NOMO-1 treated with dmso at 0.1 percent for 144 hours (cell line): ENCODE results near the gene XRCC4.
"Not testable (repeated sequence)": the region's sequence is repeated elsewhere in the genome, so short reads cannot be mapped to it uniquely, and the experiment has no call there.

Source experiments
- DNase-seq: peaks from one replicate; lab custom pipeline; 2025; ENCODE audit not compliant: unreplicated experiment; lab: John Stamatoyannopoulos, UW

XRCC4 gene

DNA sequence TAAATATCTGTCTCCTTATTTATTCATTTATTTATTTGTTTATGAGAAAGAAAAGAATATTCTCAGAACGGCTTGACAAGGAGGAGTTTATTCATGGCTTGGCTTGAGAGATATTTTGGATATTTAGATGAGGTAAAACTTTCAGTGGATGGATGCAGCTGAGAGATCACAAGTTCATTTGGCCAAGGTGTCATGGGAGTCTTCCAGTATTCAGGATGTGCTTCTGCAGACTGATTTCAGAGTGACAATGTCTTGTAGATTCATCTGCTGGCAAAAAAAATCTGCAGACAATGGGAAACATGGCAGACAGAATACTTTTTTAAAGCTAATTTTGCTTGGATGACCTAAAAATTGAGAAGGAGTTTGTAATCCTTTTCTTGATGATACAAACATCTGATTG, 38.5 kb downstream of the XRCC4 start:
- DNase-seq: no peak

DNA sequence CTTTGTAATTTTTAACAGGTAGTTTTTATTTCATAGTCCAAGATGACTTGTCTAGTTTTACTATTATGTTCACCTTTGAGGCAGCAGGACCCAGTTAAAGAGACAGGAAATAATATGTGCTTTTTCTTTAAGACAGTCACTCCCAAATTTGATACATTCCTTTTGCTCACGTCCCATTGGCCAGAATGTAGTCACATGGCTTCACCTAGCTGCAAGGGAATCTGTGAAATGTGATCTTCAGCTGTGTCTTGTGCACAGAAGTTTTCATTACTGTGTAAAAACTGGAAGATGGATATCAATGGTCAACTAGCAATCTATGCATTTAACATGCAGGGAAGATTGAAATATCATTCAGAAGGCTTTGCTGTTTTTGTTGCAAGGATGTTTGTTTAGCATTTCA, 41.1 kb downstream of the XRCC4 start:
- DNase-seq: no peak

DNA sequence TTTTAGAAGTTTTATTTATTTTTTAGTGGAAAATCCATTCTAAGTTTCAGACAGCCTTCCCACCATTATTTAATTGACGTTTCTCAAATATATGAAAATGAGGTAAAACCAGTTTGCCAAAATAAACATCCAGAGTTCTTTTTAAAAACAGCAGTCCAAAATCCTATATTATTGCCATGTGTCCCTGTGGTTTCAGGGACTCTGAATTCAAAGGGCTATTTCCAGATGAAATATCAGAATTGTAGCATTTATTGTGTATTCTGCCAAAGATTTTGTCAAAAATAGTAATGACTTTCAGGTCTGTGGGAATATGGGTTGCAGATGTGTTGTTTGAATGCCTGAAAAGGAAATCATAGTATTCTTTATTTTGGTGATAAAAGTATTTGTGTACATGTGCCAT, 41.6 kb downstream of the XRCC4 start:
- DNase-seq: no peak

DNA sequence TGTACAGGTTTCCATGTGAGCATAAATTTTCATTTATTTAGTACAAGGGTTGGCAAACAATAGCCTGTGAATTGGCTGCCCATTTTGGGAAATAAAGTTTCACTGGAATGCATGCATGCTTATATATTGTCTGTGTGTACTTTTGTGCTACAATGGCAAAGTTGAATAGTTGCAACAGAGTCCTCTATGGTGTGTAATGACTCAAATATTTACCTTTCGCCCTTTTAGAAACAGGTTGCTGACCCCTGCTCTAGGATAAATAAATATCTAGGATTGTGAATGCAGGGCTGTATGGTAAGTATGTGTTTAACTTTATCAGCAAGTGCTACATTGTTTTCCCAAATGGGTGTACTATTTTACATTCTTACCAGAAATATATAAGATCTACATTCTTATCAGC, 47.2 kb downstream of the XRCC4 start:
- no peak for DNase-seq

DNA sequence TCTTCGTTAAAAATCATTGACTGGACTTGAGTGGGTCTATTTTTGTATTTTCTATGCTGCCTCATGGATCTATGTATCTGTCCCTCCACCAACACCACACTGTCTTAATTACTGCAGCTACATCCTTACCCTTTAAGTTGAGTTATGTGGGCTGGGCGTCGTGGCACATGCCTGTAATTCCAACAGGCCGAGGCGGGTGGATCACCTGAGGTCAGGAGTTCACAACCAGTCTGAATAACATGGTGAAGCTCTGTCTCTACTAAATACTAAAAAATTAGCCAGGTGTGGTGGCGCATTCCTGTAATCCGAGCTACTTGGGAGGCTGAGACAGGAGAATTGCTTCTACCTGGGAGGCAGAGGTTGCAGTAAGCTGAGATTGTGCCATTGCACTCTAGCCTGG, 48.2 kb downstream of the XRCC4 start:
- DNase-seq: no peak

DNA sequence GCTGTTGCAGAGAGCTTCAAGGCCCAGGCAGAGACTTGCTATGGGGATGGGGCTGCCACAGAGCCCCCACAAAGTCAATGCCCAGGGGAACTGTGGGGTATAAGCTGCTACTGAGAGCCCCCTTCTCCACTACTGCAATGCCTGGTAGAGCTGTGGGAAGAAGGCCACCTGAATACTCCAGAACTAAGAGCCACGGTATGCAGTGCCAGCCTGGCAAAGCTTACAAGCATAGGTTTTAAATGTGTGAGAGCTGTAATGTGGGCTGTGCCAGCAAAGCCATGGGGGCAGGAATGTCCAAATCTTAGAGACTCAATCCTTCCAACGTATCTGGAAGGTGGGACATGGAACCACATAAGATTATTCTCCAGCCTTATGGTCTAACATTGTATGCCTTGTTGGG, 49.2 kb downstream of the XRCC4 start:
- DNase-seq: no peak

DNA sequence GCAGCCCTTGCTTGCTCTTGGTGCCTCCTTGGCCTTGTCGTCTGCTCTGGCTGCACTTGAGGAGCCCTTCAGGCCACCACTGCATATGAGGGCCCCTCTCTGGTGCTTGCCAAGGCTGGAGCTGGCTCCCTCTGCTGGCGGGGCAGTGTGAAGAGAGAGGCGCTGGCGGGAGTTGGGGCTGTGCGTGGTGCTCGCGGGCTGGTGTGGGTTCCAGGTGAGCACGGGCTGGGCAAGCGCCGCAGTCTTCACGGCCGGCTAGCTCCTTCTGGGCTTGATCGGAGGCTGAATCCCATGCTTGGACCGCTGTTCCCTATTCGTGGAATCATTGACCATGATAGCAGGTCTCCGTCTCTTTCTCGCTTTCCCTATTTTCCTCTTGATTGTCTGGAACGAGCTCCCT, 56.5 kb downstream of the XRCC4 start:
- DNase-seq: no peak

DNA sequence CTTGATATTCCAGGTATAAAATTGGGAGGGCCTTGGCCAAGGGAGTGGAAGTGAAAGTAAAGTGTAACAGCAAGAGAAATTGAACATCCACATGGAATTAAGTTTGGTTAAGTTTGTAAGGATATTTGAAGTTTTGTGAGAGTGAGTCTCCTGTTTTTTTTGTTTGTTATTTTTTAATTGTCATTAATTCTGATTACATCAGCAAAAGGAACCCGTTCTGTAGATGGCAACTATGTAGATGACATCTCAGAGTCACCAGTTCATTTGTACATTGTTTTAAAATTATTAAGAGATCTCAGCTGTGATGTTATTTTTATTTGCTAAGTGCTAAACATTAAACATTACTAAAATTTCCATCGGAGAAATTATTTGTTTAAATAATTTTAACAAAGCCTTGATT, 65.2 kb downstream of the XRCC4 start:
- DNase-seq: no peak

DNA sequence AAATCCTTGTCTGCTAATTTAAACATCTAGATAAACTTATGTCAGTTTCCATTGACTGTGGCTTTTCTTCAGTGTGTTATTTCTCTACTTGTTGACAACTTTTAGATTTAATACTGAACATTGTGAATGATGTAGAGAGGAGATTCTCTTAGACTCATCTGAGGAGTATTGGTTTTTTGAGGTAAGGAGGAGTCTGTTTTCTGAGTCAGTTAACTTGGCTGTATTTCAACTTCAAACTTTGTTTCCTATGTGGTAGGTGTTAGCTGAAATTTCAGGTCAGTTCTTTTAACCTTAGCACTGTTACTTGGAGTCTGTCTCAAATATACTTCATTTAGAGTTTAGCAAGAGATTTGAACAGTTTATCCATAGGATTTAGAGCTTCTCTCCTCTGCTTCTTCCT, 67.9 kb downstream of the XRCC4 start:
- DNase-seq: no peak

DNA sequence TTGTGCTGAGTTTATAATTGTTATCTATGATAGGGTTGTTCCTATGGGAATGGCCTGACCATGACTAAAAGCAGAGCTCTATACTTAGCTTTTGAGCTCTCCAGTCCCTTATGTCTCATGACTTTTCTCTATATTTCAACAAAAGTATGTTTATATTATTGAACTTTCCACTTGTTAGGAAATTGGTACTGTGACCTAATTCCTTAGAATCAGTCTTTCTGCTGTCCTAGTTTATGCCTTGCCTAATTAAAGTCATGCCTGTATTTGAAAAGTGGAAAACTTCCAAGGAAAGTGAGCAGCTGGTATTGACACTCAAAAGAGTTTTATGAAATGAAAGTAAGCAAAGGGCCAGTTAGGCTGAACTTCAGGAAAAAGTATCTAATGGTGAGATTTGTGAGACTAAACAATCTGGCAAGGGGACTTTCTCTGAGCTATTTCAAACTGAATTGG, 68.6 kb downstream of the XRCC4 start:
- DNase-seq: no peak

DNA sequence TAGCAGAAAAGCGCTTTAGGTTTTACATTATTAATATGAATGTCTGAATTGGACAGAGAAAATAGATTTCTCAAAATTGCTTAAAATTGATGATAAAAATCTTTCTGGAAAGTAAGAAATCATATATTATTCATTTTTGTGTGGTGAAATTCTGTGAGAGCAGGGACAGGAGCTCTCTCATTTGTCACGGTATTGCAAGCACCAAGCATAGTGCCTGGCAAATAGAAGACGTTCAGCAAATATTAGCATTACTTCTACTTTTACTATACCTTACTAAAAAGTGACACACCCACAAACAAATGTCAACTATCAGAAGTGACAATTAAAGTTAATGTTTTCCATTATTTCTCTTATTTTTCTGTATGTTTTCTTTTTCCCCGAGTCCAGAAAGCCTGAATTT, 69.1 kb downstream of the XRCC4 start:
- DNase-seq: no peak

DNA sequence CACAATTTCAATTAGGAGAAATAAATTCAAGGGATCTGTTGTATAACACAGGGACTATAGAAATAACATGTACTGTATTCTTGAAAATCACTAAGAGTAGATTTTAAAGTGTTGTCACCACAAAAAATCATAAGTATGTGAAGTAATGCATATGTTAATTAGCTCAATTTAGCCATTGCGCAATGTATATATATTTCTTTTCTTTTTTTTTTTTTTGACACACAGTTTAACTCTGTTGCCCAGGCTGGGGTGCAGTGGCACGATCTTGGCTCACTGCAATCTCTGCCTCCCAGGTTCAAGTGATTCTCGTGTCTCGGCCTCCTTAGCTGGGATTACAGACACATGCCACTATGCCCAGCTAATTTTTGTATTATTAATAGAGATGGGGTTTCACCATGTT, 70.2 kb downstream of the XRCC4 start:
- no peak for DNase-seq

DNA sequence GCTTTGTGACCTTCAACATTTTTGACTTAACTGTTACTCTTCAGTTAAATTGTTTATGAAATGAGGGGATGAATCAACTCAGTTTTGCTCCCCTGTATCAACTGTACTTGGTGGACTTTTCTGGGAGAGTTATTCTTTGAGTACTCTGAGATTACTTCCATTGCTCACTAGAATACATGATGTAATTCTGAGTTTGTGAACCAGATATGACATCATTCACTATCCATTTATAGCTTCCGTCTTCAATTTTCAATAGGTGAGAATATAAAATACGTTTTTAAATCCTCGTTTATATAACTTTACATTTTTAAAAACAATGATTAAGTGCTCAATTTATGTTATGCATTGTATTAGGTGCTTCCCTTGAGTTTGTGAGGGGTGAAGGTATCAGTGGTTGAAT, 71.0 kb downstream of the XRCC4 start:
- DNase-seq: no peak

DNA sequence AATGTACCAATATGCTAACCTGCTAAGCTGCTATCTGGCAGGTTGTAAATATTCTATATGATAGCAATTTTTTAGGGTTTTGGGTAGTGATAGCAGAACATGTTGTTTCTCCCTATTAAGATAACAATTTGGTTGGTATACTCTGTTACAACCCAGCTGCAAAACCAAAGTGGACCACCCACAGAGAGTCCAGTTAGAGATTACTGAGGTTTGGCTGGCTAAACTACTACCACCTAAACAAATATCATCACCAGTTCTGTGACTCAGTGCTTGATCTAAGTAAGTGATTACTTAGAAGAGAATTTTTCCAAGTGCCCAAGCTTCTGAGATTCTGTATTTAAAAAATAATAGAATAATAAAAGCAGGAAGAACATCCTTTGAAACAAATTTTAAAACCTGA, 72.3 kb downstream of the XRCC4 start:
- no peak for DNase-seq

DNA sequence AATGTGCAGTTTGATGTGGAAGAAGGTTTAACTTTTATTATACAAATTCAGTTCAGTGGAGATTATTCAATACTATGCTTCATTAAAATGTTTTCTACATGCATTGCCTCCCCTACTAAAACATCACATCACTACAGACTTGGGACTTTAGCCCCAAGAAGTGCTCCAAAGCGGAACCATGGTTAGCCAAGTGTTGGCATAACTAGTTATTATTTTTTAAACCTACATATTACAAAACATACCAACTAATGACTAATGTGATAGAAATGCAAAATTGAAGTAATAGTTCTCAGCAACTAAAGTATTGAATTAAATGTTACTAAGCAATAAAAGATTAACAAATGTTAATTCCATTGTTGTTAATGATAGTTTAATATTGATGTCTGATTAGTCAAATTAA, 74.5 kb downstream of the XRCC4 start:
- DNase-seq: no peak

DNA sequence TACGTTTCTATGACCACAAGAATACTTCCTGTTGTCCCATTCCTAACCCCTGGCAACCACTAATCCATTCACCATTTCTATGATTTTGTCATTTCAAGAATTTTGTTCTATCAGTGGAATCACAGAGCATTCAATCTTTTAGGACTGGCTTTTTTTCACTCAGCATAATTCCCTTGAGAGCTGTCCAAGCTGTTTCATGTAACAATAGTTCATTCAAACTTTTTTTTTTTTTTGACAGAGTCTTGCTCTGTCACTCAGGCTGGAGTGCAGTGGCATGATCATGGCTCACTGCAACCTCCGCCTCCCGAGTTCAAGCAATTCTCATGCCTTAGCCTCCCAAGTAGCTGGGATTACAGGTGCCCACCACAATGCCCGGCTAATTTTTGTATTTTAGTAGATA, 75.6 kb downstream of the XRCC4 start:
- DNase-seq: not testable (repeated sequence)

DNA sequence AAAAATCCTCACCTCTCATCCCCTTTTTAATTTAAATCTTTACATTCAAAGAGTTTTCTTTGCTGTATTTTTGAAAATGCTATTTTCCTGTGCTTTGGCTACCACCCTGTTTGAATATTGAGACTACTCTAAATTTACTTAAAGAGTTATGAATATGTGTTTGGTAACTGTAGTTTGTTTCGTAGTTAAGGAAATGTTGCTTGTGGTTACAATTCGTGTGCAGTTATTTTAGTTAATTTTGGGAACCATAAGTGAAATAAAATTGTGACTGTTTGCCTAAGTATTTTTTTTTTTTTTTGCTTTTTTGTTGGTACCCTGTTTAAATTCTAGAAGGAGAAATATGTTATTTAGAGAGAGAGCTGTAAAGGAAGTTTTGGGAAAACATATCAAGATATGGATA, 78.7 kb downstream of the XRCC4 start:
- no peak for DNase-seq

DNA sequence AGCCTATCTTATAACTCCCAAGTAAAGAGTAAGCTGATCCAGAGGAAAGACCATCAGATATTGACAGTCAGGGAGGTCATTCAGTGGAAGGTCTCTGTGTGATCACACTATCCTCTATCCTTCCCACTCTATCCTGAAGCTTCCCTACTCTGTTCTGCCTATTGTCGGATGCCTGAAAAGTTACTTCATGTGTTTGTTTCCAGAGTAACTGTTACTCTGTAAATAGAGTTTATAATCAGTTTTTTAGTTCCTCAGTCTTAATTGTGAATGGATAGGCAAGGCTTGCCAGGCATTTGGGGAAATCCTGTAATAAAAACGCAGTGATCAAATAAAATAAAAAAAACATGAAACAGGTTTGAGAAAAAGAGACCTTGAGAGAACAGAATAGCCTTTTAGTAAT, 79.8 kb downstream of the XRCC4 start:
- no peak for DNase-seq

DNA sequence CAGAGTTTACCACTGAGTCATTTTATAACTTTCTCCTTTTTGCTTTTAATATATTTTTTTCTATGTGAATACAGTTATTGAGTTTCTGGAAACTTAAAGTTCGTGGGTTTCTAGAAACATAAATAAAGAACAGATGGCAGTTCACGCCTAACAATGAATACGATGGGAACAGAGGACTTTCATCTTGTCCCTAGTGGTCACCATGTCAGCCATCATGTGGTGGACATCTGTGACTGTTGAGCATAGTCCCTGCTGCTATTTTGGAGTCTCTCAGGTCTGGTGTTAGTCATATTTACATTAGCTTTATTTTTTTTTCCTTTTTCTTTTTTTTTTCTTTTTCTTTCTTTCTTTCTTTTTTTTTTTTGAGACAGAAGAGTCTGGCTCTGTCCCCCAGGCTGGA, 85.3 kb downstream of the XRCC4 start:
- no peak for DNase-seq

DNA sequence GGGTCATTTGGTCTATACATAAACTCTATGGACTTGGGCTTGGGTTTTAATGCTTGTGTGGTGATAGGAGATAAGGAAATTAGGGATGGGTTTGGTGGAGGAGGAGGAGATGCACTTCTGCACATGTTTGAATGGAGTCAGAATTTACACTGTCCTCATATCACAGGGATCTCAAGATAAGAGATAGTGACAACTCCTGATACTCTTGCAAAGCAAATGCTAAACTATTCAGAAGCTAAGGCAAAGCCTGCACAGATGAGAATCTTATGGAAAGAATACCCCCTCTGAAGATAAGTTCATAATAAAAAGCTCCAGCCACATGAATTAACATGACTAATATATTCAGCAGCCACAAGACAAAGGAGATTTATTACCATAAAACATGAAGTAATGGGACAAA, 90.2 kb downstream of the XRCC4 start:
- DNase-seq: no peak

DNA sequence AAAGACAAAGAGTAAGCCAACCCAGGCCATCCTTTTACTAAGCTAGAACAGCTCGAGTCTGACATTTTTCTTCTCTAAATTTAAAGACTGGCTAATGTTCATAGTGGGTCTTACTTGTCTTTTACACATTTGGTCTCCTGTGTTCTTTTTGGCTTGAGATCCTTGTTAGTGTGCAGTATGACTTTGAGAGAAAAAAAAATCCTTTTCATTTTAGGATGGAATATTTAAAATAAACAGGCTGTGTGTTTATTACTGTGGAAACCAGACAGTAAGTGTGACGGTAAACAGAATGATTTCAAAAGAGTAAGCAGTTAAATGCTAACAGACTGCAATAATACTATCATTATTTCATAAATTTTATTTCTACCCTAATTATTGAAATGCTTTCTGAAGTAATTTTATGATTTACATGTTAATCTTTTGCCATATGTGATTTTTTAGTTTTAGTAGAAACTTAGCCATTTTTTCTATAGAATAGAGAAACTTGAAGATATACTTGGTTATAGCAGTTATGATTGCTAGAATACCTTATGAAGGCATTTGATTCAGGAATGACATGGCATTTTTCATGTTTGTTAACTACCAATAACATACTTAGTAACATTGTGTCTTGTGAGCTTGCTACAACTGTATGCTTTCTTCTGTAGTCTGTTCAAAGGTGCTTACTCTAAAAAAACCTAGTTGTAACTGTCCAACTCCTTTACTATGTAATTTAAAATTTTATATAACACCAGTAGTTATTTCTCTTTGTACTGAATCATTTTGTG, 92.4 kb downstream of the XRCC4 start:
- no peak for DNase-seq

DNA sequence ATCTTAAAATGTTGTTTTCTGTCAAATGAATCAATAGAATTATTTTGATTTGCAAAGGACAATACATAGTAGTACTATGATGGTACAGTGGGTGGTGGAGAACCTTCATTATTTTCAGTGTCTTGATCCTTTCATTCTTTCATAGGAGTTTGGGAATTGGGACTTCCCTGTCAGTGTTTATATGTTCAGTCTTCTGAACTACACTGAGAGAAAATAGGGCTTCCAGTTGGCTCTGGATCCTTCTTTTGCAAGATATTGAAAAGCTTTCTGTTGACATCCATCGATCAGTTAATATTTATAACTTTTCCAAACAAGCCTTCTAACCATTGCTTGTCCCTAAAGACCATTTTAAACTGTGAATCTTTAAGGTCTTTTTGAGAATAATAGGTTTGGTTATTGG, 94.7 kb downstream of the XRCC4 start:
- DNase-seq: no peak

DNA sequence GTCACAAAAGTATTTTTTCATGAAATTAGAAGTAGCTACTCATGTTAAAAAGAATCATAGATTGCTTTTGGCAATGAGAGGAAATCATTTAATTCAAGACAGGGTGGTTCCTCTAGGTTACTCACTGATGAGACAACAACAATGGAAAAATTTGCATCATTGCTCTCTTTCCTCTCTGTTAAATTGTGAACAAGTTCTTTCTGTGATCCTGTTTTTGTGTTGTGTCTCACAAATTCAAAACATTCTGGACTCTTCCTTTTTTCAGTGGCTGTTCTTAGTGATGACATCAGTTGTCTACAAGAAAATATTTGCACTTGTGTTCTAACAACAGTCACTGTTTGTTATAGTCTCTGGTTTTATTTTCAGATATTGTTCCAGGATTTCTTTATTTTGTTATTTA, 95.3 kb downstream of the XRCC4 start:
- no peak for DNase-seq
